B cell (primary cell): ENCODE measurements around the gene TJP3. TPM values are rescaled to one million over a fixed set of nuclear protein-coding genes. Genes with fewer than 3 reads are reported as not detected.

Source experiments
- ATAC-seq: fragments of 200-7000 bp; cut with Tn5 transposase; one replicate; pipeline ENCODE4 v1.10.0; 2021; ENCODE audit warnings: low read depth, mild to moderate bottlenecking, moderate number of reproducible peaks, moderate library complexity
- CTCF ChIA-PET: fragments of 350-600 bp; sonication (Branson Sonifier 250); formaldehyde crosslinking; loops from one replicate; lab custom pipeline; 2021; ENCODE audit warnings: antibody characterized with exemption, inconsistent platforms; lab: Charles Lee
- POLR2A ChIA-PET: fragments of 350-600 bp; sonication (Branson Sonifier 250); formaldehyde crosslinking; loops from one replicate; lab custom pipeline; 2021; ENCODE audit warnings: antibody characterized with exemption; lab: Charles Lee
- DNase-seq: peaks from one replicate; pipeline ENCODE4 v3.0.0; 2013
- H2AFZ ChIP-seq: 2 replicates; pipeline ENCODE4 v1.6.1; 2012; ENCODE audit warnings: mild to moderate bottlenecking, low read depth, low read length; ENCODE audit not compliant: insufficient read depth, poor library complexity, severe bottlenecking
- H3K27ac ChIP-seq, 2 donors: 1 replicate in 1 of 2; 2 replicates in 1 of 2; pipeline ENCODE4 v1.5.1; 2012 to 2013; ENCODE audit warnings: low read length in 2 of 2, mild to moderate bottlenecking in 2 of 2, moderate library complexity in 1 of 2
- H3K27me3 ChIP-seq, 4 experiments: fragments of 200-600 bp in 1 of 4; sonication (generic) in 1 of 4; replicated peaks in 1 of 4; 1 replicate in 2 of 4; 2 replicates in 2 of 4; pipeline versions ENCODE4 v1.6.1 to v1.7.0; 2013 to 2016; ENCODE audit warnings: low read length in 3 of 4, mild to moderate bottlenecking in 2 of 4, mixed read lengths in 1 of 4, moderate library complexity in 1 of 4; ENCODE audit not compliant: insufficient read depth in 4 of 4, control insufficient read depth in 3 of 4; ENCODE audit errors: control extremely low read depth in 1 of 4
- H3K36me3 ChIP-seq, 2 experiments: replicated peaks in 1 of 2; 1 replicate in 1 of 2; 2 replicates in 1 of 2; pipeline versions ENCODE4 v1.6.1 to v1.7.1; 2013; ENCODE audit warnings: low read length in 1 of 2; ENCODE audit not compliant: insufficient read depth in 2 of 2, control insufficient read depth in 1 of 2; ENCODE audit errors: control extremely low read depth in 1 of 2, extremely low read depth in 1 of 2
- H3K4me1 ChIP-seq, 2 donors: fragments of 200-600 bp in 1 of 2; sonication (generic) in 1 of 2; 1 replicate in 1 of 2; 2 replicates in 1 of 2; pipeline versions ENCODE4 v1.5.1 to v1.6.1; 2013 to 2017; ENCODE audit warnings: low read length in 2 of 2; ENCODE audit not compliant: control insufficient read depth in 2 of 2, insufficient read depth in 2 of 2
- H3K4me2 ChIP-seq: replicated peaks from 2 replicates; pipeline ENCODE3; 2012; ENCODE audit warnings: mild to moderate bottlenecking, low read depth, low read length; ENCODE audit not compliant: poor library complexity, severe bottlenecking
- H3K4me3 ChIP-seq, 5 experiments: fragments of 200-600 bp in 1 of 5; sonication (generic) in 1 of 5; 1 replicate in 3 of 5; 2 replicates in 2 of 5; pipeline versions ENCODE4 v1.5.1 to v1.7.0; 2011 to 2016; ENCODE audit warnings: low read length in 4 of 5, mild to moderate bottlenecking in 4 of 5, low read depth in 2 of 5, control low read depth in 1 of 5, moderate library complexity in 1 of 5; ENCODE audit not compliant: insufficient read depth in 1 of 5; ENCODE audit errors: control extremely low read depth in 1 of 5, extremely low read depth in 1 of 5
- H3K79me2 ChIP-seq: fragments of 200-600 bp; sonication (generic); one replicate; pipeline ENCODE4 v1.6.0; 2016; ENCODE audit warnings: low read length; ENCODE audit not compliant: control insufficient read depth, insufficient read depth
- H3K9ac ChIP-seq: fragments of 200-600 bp; sonication (generic); 2 replicates; pipeline ENCODE4 v1.6.1; 2017; ENCODE audit warnings: mild to moderate bottlenecking, low read length, moderate library complexity
- H3K9me3 ChIP-seq, 3 donors: one replicate each; pipeline versions ENCODE4 v1.6.1 to v1.7.1; 2013; ENCODE audit warnings: low read length in 2 of 3; ENCODE audit not compliant: control insufficient read depth in 2 of 3, insufficient read depth in 1 of 3; ENCODE audit errors: control extremely low read depth in 1 of 3
- H4K20me1 ChIP-seq: 2 replicates; pipeline ENCODE4 v1.6.0; 2012; ENCODE audit warnings: mild to moderate bottlenecking, low read length; ENCODE audit not compliant: insufficient read depth, control insufficient read depth, poor library complexity, severe bottlenecking
- H3K27ac Mint-ChIP-seq: one replicate; pipeline ENCODE4 v1.8.0; 2021; ENCODE audit warnings: mixed read lengths
- H3K27me3 Mint-ChIP-seq: one replicate; pipeline ENCODE4 v1.8.0; 2021; ENCODE audit warnings: mixed read lengths
- H3K4me1 Mint-ChIP-seq: one replicate; pipeline ENCODE4 v1.8.0; 2021; ENCODE audit warnings: mixed read lengths
- H3K4me3 Mint-ChIP-seq: one replicate; pipeline ENCODE4 v1.8.0; 2021; ENCODE audit warnings: mixed read lengths
- H3K9me3 Mint-ChIP-seq: one replicate; pipeline ENCODE4 v1.8.0; 2022; ENCODE audit warnings: mixed read lengths; ENCODE audit not compliant: insufficient read depth
- CTCF ChIP-seq: fragments of 200-600 bp; IDR thresholded peaks from one replicate; pipeline ENCODE4 v1.8.0; 2022; ENCODE audit warnings: antibody characterized with exemption, mild to moderate bottlenecking
- EZH2 ChIP-seq: IDR thresholded peaks from 2 replicates; pipeline ENCODE4 v1.6.1; 2012; ENCODE audit warnings: borderline replicate concordance, low read depth, mild to moderate bottlenecking, moderate library complexity, low read length; ENCODE audit not compliant: insufficient read depth, poor library complexity, severe bottlenecking
- WGBS: methylation state at CpG from one replicate; pipeline ENCODE4 v1.1.5; 2013; ENCODE audit warnings: missing lambda C conversion rate; ENCODE audit not compliant: insufficient coverage; 5-methylcytosine and 5-hydroxymethylcytosine counted together
- intact Hi-C: fragments of 100-400 bp; cut with micrococcal nuclease; formaldehyde crosslinking; loops from one replicate; pipeline ENCODE4 v1.10.0; 2022
- polyA plus RNA-seq: library from polyadenylated mRNA; depleted of rRNA; stranded (reverse); fragments of >200 nt; gene quantifications from 2 replicates; pipeline ENCODE4 v1.2.3, GENCODE V29; 2012
- total RNA-seq, 2 donors: library from RNA; stranded (reverse); fragments of 120-200 nt in 1 of 2; gene quantifications; 1 replicate in 1 of 2; 2 replicates in 1 of 2; pipeline versions ENCODE4 v1.2.3 to v1.2.4, GENCODE V29; 2013 to 2022

TJP3 gene
- total and polyA plus RNA-seq, 2 donors (not counting 1 experiment from before 2014, with no cell fraction given) = 2.1 to 2.9 TPM

DNA sequence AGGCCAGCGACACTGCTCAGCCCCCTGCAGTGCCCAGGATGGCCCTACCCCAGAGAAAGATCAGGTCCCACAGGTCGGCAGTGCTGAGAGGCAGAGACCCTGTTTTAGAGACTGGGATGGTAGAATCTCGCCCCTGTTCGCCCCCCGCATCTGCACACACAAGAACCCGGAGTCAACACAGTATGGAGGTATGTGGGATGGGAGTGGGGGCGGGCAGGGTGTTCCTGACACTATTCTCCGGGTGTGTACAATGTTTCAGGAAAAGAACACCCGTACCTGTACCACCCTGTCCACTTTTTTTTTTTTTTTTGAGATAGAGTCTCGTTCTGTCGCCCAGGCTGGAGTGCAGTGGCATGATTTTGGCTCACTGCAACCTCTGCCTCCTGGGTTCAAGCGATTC lies 27.2 kb upstream of the TJP3 start:
- POLR2A ChIA-PET = interaction anchor here (0.7 kb wide), 1 partner anchor 80 kb away, joined by 4 read pairs; no protein-coding TSS in a partner anchor

GRCh38 chr19:3682286-3682685 lies 25.9 kb upstream of the TJP3 start:
- WGBS = 96% methylated on average over 3 of the region's 10 CpGs
- Histone ChIP-seq H3K9ac (no peak overlapping the region), H3K27me3 (no peaks in the 10 kb centered on the region), H3K79me2 (peaks cover 70% of the 10 kb centered on the region), H3K27ac (no peak overlapping the region), H3K4me2 (no peak overlapping the region), H2AFZ (no peak overlapping the region), H3K4me1 (peaks cover 19 to 20% of the 10 kb centered on the region in 2 donors), H4K20me1 (peaks cover 66% of the 10 kb centered on the region), H3K9me3 (peaks cover 0 to 7% (median 0%) of the 10 kb centered on the region in 3 donors), H3K36me3 (no peaks in the 10 kb centered on the region), H3K4me3 (no peak overlapping the region)
- no peak for DNase-seq
- no peak for ATAC-seq
- intact Hi-C loops = no loop called here
- Mint-ChIP-seq H3K4me1 (peaks cover 33% of the 10 kb centered on the region), H3K27ac (no peak overlapping the region), H3K4me3 (no peak overlapping the region), H3K9me3 (no peaks in the 10 kb centered on the region), H3K27me3 (no peaks in the 10 kb centered on the region)
- ChIA-PET CTCF (interaction anchor here (1.2 kb wide), 1 partner anchor 15 kb away, joined by 3 read pairs; no protein-coding TSS in a partner anchor), POLR2A (no interaction called here)
- no peak for TF ChIP-seq CTCF
- no peak for TF ChIP-seq EZH2

More for the DNA sequence above, 27.2 kb upstream of the TJP3 start:
- peaks cover 77% of the 10 kb centered on the region for H3K79me2 ChIP-seq
- H3K27me3 ChIP-seq = no peaks in the 10 kb centered on the region
- no peak overlapping the region for H3K27ac ChIP-seq
- no peak overlapping the region for H3K4me3 Mint-ChIP-seq
- H3K4me3 ChIP-seq = no peak overlapping the region
- CTCF ChIA-PET = interaction anchor here (0.6 to 0.9 kb wide), 2 partner anchors 14 to 291 kb away, joined by 3 read pairs; no protein-coding TSS in a partner anchor
- H3K4me2 ChIP-seq = no peak overlapping the region
- intact Hi-C loops = no loop called here
- H3K9me3 ChIP-seq = peaks cover 0 to 7% (median 0%) of the 10 kb centered on the region in 3 donors
- 98% methylated on average over 6 of the region's 12 CpGs for WGBS
- no peaks in the 10 kb centered on the region for H3K36me3 ChIP-seq
- no peak for TF ChIP-seq CTCF
- no peak for TF ChIP-seq EZH2
- H3K27ac Mint-ChIP-seq = no peak overlapping the region
- ATAC-seq (no peak), DNase-seq (no peak)
- no peaks in the 10 kb centered on the region for H3K27me3 Mint-ChIP-seq
- H2AFZ ChIP-seq = no peak overlapping the region
- H3K9me3 Mint-ChIP-seq = no peaks in the 10 kb centered on the region
- peaks cover 30% of the 10 kb centered on the region for H3K4me1 Mint-ChIP-seq
- peaks cover 75% of the 10 kb centered on the region for H4K20me1 ChIP-seq
- peaks cover 16 to 18% of the 10 kb centered on the region in 2 donors for H3K4me1 ChIP-seq
- H3K9ac ChIP-seq = no peak overlapping the region
